Stimulated activated CD8-positive, alpha-beta memory T cell treated with anti-CD3 and anti-CD28 coated beads, Interleukin-7, amount 100 ng/mL, for 48 hours (primary cell): ENCODE measurements around the gene MRTFA.

Experiments used
- DNase-seq, 2 donors: peaks; one replicate each; pipeline ENCODE4 v3.0.0-alpha.2; 2020; ENCODE audit warnings: low read depth in 1 of 2; ENCODE audit errors: extremely low read depth in 1 of 2

The MRTFA gene

DNA sequence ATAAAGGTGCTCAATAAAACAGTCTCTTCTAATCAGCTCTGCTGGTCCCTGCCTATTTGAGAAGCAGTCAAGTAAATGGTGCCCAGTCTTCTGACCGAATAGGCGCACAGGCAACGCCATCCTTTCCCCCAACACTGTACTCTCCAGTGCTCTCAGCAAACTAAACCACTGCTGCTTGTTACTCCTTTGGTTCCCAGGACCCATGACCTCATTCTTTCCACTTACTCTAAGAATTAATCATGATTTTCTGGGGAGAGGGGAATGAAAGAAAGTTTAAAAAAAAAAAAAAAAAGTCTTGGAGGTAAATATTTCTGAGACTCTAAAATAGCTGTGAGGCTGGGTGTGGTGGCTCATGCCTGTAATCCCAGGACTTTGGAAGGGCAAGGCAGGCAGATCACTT is 202.4 kb downstream of the MRTFA start:
- no peak for DNase-seq

DNA sequence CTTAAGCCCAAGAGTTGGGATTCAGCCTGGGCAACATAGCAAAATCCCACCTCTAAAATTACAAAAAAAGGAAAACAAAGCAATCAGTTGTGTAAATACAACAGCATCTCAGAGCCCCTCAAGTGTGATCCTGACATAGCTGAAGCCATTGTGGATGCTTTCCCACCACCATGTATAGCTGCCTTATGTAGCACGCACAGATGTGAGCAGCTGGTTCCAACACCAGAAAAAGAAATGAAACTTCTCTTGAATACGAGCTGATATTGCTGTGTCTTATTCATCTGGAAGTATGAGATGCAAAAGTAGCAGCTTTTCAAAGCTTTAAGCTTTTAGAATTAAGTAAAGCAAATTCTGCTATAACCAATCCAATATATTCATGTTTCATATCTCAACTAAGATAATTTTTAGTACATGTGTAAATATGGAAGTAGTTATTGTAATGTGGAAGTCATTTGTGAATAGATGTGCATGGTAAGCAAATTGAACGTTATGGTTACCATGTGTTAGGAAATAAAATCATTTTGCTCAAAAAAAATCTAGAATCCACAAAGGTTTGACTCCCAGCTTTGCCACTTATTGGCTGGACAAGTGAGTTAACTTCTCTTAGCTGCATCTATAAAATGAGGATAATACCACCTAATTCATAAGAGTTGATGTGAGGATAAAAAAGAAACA is 203.0 kb downstream of the MRTFA start:
- no peak for DNase-seq

DNA sequence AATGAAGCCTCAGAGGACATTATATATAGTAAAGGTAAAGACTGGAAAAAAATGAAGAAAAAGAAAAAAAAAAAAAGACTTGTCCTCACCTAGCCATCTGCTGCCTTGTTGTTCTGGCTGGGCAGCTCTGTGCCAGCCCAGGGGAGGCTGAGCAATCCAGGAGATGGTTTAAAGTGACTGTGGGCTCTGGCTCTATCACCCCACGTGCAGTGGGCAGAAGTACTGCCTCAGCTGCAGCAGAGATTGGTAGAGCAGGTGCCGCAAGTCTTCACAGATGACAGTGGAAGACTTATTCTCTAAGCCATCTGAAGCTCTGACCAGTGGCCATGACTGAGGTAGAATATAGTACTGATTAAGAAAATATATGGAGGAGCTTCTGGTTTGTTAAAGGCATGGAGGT is 203.9 kb downstream of the MRTFA start:
- no peak for DNase-seq

DNA sequence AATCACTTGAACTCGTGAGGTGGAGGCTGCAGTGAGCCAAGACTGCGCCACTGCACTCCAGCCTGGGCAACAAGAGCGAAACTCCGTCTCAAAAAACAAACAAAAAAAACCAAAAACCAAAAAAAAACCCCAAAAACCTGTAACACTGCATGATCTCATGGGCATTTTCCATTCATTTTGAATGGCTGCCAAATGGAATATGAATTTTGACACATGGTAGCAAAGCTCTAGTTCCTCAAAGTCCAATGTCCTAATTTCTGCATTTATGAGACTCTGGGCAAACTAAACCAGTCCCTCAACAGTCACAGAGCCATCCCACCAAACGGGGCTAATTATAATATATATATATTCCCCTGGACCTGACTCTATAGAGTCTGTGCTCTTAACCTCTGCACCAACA is 204.4 kb downstream of the MRTFA start:
- DNase-seq, result no peak

DNA sequence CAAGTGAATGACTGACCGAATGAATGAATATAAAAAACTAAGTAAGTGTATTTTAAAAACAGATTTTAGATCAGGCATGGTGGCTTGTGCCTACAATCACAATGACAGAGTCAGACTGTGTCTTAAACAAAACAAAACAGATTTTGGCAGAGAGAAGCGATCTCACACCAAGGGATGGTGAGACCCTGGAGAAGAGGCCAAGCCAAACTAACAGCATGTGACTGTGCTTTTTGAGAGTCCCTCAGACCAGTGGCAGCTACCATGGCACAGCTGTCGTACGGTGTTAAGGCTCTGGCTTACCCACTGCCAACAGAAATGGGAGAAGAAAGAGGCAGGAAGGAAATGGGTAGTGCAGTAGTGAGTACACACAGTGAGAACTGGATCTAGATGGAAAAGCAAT is 205.5 kb downstream of the MRTFA start:
- DNase-seq, result no peak

DNA sequence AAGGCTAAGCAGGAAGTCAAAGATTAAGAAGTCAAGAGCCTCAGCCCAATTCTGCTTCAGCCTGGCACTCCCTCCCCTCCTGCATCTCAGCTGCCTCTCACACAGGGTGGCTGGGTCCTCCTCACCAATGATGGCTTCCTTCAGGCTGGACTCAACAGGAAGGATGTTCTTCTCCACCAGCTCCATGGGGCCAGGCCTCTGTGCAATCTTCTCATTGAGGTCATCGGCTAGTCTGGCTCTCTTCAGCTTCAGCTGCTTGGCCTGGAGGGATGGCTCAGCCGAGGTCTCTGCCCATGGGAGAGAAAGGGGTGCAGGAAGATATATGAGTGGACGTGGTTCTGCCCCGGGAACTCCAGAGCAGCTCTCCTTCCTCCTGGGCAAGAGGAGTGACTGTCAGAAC is 207.0 kb downstream of the MRTFA start:
- DNase-seq, result no peak

DNA sequence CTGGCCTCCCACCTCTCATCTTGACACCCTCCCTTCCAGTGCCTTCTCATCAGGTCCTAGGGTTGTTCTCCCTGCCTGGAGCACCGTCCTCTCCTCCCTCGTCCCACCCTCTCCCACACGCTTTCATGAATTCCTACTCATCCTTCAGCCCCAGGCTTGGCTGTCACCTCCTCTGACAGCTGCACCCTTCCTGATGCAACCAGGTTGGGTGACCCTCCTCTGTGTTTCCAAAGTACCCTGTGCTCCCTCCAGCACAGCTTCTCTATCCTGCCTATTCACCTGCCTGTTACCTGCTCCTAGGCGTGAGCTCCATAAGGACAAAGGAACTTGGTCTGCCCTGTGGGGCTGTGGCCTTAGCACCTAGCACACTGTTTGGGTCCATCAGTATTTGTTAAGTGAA is 207.7 kb downstream of the MRTFA start:
- no peak for DNase-seq

DNA sequence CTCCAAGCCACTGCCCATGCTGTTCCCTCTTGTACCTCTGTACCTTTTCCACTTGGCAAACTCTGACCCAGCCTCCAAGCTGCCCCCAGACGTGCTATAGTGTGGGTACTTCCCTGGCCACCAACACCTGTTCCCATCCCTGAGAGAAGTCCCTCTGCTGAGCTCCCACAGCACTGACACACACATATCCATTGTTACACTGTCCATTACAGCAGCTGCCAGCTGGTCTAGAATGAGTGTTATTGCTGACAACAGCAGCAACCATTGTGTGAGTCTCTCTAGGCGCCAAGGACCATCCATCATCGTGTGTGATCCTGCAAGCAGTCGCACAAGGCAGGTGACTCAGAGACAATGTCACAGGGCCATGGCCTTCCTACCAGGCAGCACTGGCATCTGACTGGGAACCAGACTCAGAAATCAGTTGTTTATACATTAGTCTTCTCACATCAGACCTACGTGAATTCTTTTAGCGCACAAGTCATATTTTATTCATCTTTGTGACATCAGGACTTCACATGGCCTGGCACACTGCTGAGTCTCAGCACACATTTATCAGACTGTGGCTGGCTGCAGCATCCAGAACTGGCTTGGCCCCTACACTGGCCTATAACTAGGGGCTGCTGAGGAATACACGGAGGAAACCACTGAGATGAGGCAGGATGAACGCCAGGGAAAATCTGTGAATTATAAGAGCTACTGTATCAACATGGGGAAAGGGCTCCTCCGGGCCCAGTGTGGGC is 209.8 kb downstream of the MRTFA start:
- DNase-seq, result no peak

DNA sequence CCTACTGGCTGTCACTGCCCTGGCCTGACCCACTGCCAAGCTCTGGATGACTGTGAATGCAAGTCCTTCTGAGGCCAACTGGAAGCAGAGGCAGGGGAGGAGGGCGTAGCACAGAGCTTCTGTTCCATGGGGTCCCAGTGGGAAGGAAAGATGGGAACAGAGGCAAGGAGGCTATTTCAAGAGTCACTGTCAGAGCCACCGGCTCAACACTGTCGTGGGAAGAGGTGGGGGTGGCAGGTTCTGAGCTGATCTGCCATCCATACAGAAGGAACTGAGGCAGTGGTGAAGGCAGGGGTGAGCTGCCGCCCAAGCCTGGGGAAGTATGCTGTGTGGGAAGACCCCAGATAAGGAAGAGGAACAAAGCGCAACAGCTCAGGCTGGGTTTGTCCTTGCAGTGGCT is 211.4 kb downstream of the MRTFA start:
- no peak for DNase-seq

DNA sequence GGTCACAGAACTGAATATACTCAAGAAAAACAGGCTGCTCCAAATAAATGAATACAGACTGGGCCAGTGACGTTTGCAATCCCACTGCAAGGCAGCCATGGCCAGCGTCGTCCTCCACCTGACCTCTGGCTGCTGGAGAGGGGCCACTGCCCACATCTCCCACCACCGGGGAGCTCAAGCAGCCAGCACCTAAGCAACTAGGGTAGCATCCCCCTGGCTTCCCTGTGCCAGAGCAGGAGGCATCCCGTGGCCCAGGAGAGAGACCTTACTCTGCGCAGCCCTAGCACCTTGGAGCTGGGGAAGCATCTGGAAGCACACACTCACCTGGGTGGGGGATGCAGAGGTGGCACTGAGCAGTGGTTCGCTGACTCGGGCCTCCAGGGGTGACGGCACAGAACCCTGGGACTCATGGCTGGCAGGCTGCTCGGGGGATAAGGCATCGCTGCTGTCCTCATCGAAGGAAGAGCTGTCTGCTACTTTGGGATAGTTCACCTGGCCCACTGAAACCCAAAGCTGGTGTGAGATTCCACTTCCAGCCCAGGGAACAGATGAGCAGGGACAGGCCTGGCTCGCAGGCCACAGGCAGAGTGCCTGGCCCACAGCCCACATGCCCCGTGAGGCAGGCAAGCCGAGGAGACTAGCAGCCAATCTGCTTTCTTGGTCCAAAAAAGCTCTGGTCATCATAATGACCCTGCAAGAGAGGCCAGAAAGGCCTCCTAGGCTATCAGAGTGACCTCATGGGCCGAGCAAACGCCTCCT is 212.5 kb downstream of the MRTFA start:
- no peak for DNase-seq

DNA sequence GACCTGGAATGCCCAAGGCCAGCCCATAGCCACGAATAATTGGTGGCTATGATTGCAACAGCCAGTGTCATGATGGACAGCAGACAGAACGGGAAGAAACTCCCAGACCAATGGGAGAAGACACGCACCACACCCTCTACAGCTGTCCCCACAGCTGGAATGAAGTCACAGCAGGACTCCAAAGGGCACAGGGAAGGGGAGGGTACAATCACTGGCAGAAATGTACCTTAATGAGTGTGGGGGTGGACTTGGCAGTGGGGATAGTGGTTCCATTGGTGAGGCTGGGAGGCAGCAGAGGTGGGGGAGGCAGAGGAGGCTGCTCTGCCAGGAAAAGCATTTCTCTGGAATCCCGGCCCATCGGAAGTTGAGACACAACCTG is 213.2 kb downstream of the MRTFA start:
- DNase-seq, result no peak

DNA sequence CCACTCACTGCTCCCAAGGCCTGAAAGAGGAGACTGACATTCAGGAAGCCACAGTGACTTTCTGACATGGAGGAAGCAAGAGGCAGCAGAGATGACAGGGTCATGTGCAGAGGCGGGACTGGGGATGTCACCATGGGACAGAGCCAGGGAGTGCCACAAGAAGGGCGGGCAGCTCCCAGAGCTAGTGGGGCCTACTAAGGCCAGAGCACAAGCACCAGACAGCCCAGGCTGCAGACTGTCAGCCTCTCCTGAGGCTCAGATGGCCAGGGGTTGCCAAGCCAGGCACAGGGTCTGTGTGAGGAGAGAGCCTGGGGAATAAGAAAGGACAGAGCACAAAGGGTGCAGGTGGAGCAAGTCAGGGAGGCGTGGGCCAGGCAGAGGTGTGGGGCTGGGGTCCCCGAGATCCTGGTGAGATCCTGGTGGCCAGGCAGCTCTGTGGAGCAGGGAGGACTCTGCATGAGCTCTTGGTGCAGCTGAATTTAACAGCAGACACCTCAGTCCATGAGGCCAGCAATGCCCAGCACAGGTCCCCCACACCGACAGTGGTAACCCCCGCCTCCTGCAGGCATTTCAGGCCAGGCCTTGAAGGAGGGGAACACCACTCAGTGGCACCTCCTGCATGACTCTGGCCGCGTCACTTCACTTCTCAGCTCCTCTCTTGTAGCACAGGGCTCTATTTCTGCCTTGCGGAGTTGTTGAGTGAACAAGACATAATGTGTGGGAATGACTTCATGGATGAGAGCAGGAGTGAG is 213.8 kb downstream of the MRTFA start:
- DNase-seq, result no peak

DNA sequence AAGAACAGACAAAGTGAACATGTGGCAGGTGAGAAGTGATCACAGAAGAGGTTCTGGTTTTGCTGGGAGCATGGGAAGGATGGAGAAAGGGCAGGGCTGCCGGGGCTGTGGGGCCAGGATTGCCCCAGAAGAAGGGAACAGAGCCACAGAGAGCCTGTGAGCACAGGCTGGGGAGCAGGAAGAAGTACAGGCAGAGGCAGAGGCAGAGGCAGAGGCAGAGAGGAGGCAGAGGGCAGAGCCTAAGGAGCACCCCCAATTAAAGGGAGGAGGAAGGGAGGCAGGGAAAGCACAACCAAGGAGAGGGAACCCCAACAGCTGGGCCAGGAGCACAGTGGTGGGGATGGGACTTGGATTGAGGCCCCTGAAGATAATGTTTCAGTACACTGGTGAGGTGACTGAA is 214.6 kb downstream of the MRTFA start:
- DNase-seq, result no peak

DNA sequence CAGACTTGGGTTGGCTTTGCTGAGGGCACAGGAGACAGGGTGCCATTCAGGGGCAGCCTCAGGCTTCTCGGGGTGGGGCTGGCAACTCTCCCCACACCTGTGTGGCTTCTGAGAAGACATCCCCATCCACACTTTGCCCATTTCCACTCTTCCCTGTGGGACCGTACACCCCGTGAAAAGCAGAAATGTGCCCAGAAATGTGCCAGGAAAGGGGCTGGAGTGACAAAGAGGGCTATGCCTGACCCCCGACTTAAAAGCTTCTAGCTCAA is 215.5 kb downstream of the MRTFA start:
- DNase-seq, result no peak

DNA sequence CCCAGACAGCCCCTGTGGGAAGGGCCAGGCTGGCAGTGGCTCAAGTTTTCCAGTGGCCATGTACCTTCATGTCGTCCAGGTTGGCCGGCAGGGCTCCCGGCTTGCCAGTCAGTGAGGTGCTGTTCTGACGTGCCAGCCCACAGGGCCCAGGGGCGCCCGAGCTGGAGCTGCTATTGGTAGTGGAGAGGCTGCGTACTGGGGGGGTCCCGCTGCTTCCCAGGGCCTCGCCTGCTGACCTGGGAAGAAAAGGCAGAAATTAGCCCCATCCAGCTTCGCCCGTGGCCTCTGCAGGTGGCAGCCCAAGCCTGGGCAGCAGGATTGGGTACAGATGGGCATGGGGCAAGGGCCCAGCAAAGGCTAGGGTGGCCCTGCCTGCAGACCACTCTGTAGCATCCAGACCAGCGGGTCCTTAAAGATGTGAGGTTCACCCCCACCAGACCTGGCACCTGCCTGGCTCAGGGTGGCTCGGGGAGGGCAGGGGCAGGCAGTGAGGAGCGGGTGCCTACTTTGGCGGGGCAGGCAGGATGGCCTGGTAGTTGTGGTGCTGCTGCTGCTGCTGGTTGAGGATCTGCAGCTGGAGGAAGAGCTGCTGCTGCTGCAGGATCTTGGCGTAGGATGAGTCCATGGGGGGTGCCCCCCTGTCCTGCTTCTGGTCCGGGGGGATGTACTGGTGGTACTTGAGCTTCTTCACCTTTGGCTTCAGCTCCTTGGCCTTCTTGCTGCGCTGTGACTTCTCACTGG is 216.0 kb downstream of the MRTFA start:
- DNase-seq, result no peak

DNA sequence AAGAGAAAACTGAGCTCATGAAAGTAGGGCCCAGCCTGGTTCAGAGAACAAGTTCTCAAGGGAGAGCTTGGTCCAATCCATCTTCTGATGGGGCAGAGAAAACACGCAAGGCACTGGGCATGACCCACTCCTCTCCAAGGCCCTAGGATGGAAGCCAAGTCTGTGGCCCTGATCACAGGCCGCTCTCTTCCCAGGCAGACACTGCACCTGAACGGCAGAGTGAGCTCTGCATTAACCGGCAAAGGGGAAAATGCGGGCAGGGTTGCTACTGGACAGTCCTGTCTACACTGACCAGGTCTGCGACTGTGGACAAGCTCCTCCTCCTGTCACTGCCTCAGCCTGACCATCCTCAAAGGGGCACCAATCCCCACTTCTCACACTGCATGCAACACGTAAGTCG is 216.8 kb downstream of the MRTFA start:
- no peak for DNase-seq

DNA sequence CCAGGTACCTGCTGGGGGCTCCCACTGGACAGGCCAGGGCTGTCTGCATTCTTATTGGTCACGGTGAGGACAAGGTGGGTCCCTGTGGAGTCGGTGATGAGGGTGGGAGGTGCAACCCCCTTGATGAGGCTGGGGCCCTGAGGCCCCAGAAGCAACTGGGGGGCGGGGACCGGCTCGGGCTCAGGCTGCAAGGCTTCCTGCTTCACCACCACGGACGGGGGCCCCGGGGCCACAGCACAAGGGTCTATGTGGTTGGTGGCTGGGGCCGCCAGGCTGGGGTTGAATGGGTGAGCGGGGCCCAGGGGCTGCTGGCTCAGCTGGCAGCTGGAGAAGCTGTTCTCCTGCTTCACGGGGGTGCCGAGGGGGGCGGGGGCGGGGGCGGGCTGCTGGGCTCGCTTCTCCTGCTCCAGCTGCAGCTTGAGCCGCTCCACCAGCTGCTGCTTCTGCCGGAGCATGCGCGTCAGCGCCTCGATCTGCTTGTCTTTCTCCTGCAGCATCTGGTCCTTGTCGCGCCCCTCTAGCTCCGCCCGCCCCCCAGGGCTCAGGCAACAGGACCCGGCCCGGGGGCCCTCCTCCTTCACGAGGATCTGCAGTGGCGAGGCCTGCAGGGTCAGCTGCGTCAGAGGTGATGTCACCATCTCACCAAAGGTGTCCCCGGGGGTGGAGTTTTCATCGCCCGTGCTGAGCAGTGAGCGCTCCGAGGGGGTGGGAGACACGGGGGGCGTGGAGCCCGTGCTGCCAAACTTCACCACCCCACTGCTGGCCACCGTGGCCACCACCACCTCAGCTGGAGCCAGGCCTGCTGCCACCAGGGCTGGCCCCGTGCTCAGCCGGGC is 217.9 kb downstream of the MRTFA start:
- no peak for DNase-seq

DNA sequence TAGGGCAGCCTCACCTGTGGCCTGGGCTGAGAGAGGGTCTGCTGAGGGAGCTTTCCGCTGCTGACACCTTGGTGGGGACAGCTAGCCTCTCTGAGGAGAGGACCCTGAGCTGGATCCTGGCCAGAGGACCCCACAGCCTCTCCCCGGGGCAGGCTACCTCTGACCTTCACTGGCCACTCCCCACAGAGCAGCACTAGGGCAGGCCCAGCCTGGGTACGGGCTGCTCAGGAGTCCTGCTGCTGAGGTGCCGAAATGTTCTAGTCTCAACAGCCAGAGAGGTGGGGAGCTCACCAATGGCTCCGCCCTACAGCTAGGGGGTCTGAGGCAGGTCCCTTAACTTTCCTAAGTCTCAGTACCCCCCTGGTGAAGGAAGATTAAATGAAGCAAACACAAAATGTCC is 218.6 kb downstream of the MRTFA start:
- DNase-seq, result no peak

DNA sequence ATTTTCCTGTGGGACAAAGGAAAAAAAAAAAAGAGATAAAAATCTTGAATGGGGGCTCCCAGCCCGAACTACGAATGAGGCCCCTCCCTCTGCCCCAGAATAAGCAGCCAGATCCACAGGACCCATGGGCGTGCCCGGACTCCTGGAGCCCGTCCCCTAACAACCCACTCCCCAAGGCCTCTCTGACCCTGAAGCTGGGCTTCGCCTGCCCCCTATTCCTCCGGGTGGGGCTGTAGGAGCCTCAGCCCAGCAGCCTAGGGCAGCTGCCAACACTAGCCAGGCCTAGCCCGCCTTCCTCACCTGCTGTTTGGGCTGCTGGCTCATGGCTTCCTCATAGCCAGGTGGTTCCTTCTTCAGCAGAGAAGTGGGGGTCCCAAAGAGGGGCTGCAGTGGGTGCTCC is 219.5 kb downstream of the MRTFA start:
- DNase-seq, result no peak

DNA sequence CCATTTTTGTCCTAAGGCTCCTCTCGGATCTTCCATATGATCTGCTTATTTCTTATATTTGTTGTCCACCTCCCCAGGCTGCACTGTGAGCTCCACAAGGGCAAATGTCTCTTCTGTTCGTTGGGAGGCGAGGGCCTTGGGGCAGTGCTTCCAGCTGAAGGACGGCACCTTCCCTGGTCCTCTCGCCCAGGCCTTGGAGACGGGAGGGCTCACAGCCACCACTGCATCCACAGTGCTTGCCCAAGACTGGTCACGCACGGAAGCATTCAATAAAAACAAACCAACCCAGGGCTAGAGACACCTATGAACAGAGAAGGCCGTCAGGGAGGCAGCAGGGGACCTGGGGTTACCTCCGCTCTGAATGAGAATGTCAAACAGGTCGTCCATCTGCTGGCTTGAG is 219.9 kb downstream of the MRTFA start:
- DNase-seq, result no peak
